Activated CD8-positive, alpha-beta T cell treated with anti-CD3 and anti-CD28 coated beads for 36 hours (primary cell): ENCODE measurements around the gene MAN1A2. TPM values are rescaled to one million over a fixed set of nuclear protein-coding genes. Genes with fewer than 3 reads are reported as not detected.
A peak's percentile ranks its signal among the peaks of the same experiment; 100 is the strongest.
"Not testable (repeated sequence)": the region's sequence is repeated elsewhere in the genome, so short reads cannot be mapped to it uniquely, and the experiment has no call there.

ENCODE experiments used
- ATAC-seq: fragments of 200-7000 bp; cut with Tn5 transposase; one replicate; pipeline ENCODE4 v1.10.0; 2021; ENCODE audit warnings: mild to moderate bottlenecking, moderate library complexity
- CTCF ChIA-PET: fragments of 350-600 bp; sonication (Branson Sonifier 250); formaldehyde crosslinking; loops from one replicate; lab custom pipeline; 2021; ENCODE audit warnings: antibody characterized with exemption; lab: Charles Lee
- POLR2A ChIA-PET: fragments of 350-600 bp; sonication (Branson Sonifier 250); formaldehyde crosslinking; loops from one replicate; lab custom pipeline; 2021; ENCODE audit warnings: antibody characterized with exemption; lab: Charles Lee
- DNase-seq: peaks from one replicate; pipeline ENCODE4 v3.0.0-alpha.2; 2020
- H3K27ac Mint-ChIP-seq: one replicate; pipeline ENCODE4 v1.8.0; 2021; ENCODE audit warnings: mild to moderate bottlenecking, mixed read lengths
- H3K27me3 Mint-ChIP-seq: one replicate; pipeline ENCODE4 v1.8.0; 2021; ENCODE audit warnings: mixed read lengths
- H3K36me3 Mint-ChIP-seq: one replicate; pipeline ENCODE4 v1.8.0; 2021; ENCODE audit warnings: low read depth, mixed read lengths
- H3K4me1 Mint-ChIP-seq: one replicate; pipeline ENCODE4 v1.8.0; 2021; ENCODE audit warnings: low read depth, mixed read lengths
- H3K4me3 Mint-ChIP-seq: one replicate; pipeline ENCODE4 v1.8.0; 2021; ENCODE audit warnings: mild to moderate bottlenecking, moderate library complexity, mixed read lengths
- H3K9me3 Mint-ChIP-seq: one replicate; pipeline ENCODE4 v1.8.0; 2021; ENCODE audit warnings: mixed read lengths
- CTCF ChIP-seq: fragments of 200-600 bp; IDR thresholded peaks from one replicate; pipeline ENCODE4 v1.8.0; 2022; ENCODE audit warnings: antibody characterized with exemption, mild to moderate bottlenecking
- intact Hi-C: fragments of 100-400 bp; cut with micrococcal nuclease; formaldehyde crosslinking; loops from one replicate; pipeline ENCODE4 v1.10.0; 2022
- total RNA-seq, 2 experiments: library from RNA; stranded (reverse); gene quantifications; one replicate each; pipeline ENCODE4 v1.2.3, GENCODE V29; 2021

Gene MAN1A2
- total RNA-seq, 2 experiments from 2014 or later = 18.3 to 21.1 TPM

GRCh38 chr1:117556341-117556740, 189.1 kb downstream of the MAN1A2 start:
- peaks cover 3% of the 10 kb centered on the region for H3K27me3 Mint-ChIP-seq
- H3K4me1 Mint-ChIP-seq = no peaks in the 10 kb centered on the region
- ATAC-seq (no peak), DNase-seq (no peak)
- H3K4me3 Mint-ChIP-seq = no peak overlapping the region
- H3K9me3 Mint-ChIP-seq = peaks cover 4% of the 10 kb centered on the region
- TF ChIP-seq CTCF = no peak
- intact Hi-C loops = no loop called here
- H3K36me3 Mint-ChIP-seq = peaks cover 3% of the 10 kb centered on the region
- POLR2A ChIA-PET = no interaction called here
- CTCF ChIA-PET = interaction anchor here (1.1 to 1.4 kb wide), 4 partner anchors 15 to 203 kb away, joined by 3 read pairs; no protein-coding TSS in a partner anchor
- no peak overlapping the region for H3K27ac Mint-ChIP-seq

- ATAC-seq (no peak), DNase-seq (no peak)
- Mint-ChIP-seq H3K9me3 (peaks cover 4% of the 10 kb centered on the region), H3K36me3 (peaks cover 3% of the 10 kb centered on the region), H3K27me3 (peaks cover 3% of the 10 kb centered on the region), H3K4me3 (no peak overlapping the region), H3K27ac (no peak overlapping the region), H3K4me1 (no peaks in the 10 kb centered on the region)
- ChIA-PET CTCF (interaction anchor here (0.9 to 1.4 kb wide), 4 partner anchors 22 to 202 kb away, joined by 3 read pairs; no protein-coding TSS in a partner anchor), POLR2A (no interaction called here)
- intact Hi-C loops = no loop called here
- no peak for TF ChIP-seq CTCF
These were observed 189.7 kb downstream of the MAN1A2 start for GRCh38 chr1:117556976-117557375.

- peak; percentile 28 for DNase-seq
- H3K4me1 Mint-ChIP-seq, H3K9me3 Mint-ChIP-seq, H3K27ac Mint-ChIP-seq, ATAC-seq, H3K36me3 Mint-ChIP-seq, intact Hi-C loops, H3K4me3 Mint-ChIP-seq, H3K27me3 Mint-ChIP-seq, POLR2A ChIA-PET: not testable (repeated sequence)
- CTCF ChIA-PET = interaction anchor here (1.0 kb wide), 2 partner anchors 23 to 116 kb away, joined by 5 read pairs; no protein-coding TSS in a partner anchor
These were observed 191.2 kb downstream of the MAN1A2 start for GRCh38 chr1:117558451-117558850.

- no peak overlapping the region for H3K4me3 Mint-ChIP-seq
- POLR2A ChIA-PET = no interaction called here
- peaks cover 3% of the 10 kb centered on the region for H3K36me3 Mint-ChIP-seq
- peaks cover 4% of the 10 kb centered on the region for H3K9me3 Mint-ChIP-seq
- peaks cover 3% of the 10 kb centered on the region for H3K27me3 Mint-ChIP-seq
- no peak for ATAC-seq
- TF ChIP-seq CTCF = no peak
- CTCF ChIA-PET = interaction anchor here (1.0 kb wide), 1 partner anchor 115 kb away, joined by 5 read pairs; no protein-coding TSS in a partner anchor
- DNase-seq = no peak
- no peaks in the 10 kb centered on the region for H3K4me1 Mint-ChIP-seq
- H3K27ac Mint-ChIP-seq = no peak overlapping the region
- intact Hi-C loops = no loop called here
These were observed 191.9 kb downstream of the MAN1A2 start for GRCh38 chr1:117559139-117559538.

GRCh38 chr1:117559985-117560384, 192.7 kb downstream of the MAN1A2 start:
- no peak for TF ChIP-seq CTCF
- H3K4me3 Mint-ChIP-seq = no peak overlapping the region
- CTCF ChIA-PET = no interaction called here
- DNase-seq (no peak), ATAC-seq (no peak)
- intact Hi-C loops = no loop called here
- H3K27me3 Mint-ChIP-seq = peaks cover 2% of the 10 kb centered on the region
- H3K9me3 Mint-ChIP-seq = peaks cover 4% of the 10 kb centered on the region
- no peaks in the 10 kb centered on the region for H3K4me1 Mint-ChIP-seq
- no peak overlapping the region for H3K27ac Mint-ChIP-seq
- POLR2A ChIA-PET = no interaction called here
- peaks cover 3% of the 10 kb centered on the region for H3K36me3 Mint-ChIP-seq
